ENCODE measurements around the gene PAIP1.
A peak's percentile ranks its signal among the peaks of the same experiment; 100 is the strongest.

The PAIP1 gene

GRCh38 chr5:43556857-43557542, at the start of gene PAIP1:
PAIP1 (minus strand) TSS chr5:43557077; CDS start chr5:43556846, 231 bp downstream.
- H3K27me3 ChIP-seq (ENCODE audit: insufficient read depth, low read length, poor library complexity, severe bottlenecking) = no peaks in the 10 kb centered on the region
- H3K4me1 ChIP-seq (ENCODE audit: insufficient read depth, low read length, poor library complexity, severe bottlenecking) = peaks cover 46% of the 10 kb centered on the region

GRCh38 chr5:43606351-43606750, 49.5 kb upstream of the PAIP1 start:
- peak overlapping the region; percentile 18 for H3K9ac ChIP-seq (ENCODE audit: low read depth, low read length, poor library complexity, severe bottlenecking)
- peaks cover 17% of the 10 kb centered on the region; the same call in 1 of the 2 replicates for H3K36me3 ChIP-seq (ENCODE audit: insufficient read depth, low read length)
- no peaks in the 10 kb centered on the region for H3K9me3 ChIP-seq (ENCODE audit: insufficient read depth, low read depth, low read length)
- H3K27me3 ChIP-seq (ENCODE audit: insufficient read depth, low read length, poor library complexity, severe bottlenecking) = no peaks in the 10 kb centered on the region
- H2AFZ ChIP-seq (ENCODE audit: low read length) = no peak overlapping the region
- H3K9me2 ChIP-seq (replicated peaks; ENCODE audit: low read depth, low read length) = no peaks in the 10 kb centered on the region
- peak overlapping the region; percentile 84 for H3K4me2 ChIP-seq (ENCODE audit: low read depth, low read length, poor library complexity, severe bottlenecking)
- TF ChIP-seq EZH2phosphoT487 (IDR thresholded peaks at IDR 0.05; ENCODE audit: borderline replicate concordance) (no peak), CTCF (conservative IDR thresholded peaks at IDR 0.05; ENCODE audit: low read length) (no peak)
- peak overlapping the region; percentile 41 for H3K4me3 ChIP-seq (ENCODE audit: low read length, poor library complexity, severe bottlenecking)
- H3K79me2 ChIP-seq (ENCODE audit: insufficient read depth, low read length) = peaks cover 93% of the 10 kb centered on the region
- peaks cover 24% of the 10 kb centered on the region for H4K20me1 ChIP-seq (ENCODE audit: insufficient read depth, low read length, poor library complexity, severe bottlenecking)
- H3F3A ChIP-seq (ENCODE audit: low read depth) = no peaks in the 10 kb centered on the region
- peaks cover 44% of the 10 kb centered on the region for H3K4me1 ChIP-seq (ENCODE audit: insufficient read depth, low read length, poor library complexity, severe bottlenecking)

More at GRCh38 chr5:43556857-43557542, at the start of gene PAIP1:
- peak within 1 kb of the TSS; percentile 100 for H3K4me3 ChIP-seq (ENCODE audit: low read length, poor library complexity, severe bottlenecking)
- peaks cover 5% of the 10 kb centered on the region for H3K36me3 ChIP-seq (ENCODE audit: insufficient read depth, low read length)
- TF ChIP-seq CTCF (conservative IDR thresholded peaks at IDR 0.05; ENCODE audit: low read length) (peak; percentile 64), EZH2phosphoT487 (IDR thresholded peaks at IDR 0.05; ENCODE audit: borderline replicate concordance) (no peak)
- peak within 1 kb of the TSS; percentile 98 for H3K4me2 ChIP-seq (ENCODE audit: low read depth, low read length, poor library complexity, severe bottlenecking)
- no peaks in the 10 kb centered on the region for H3K9me3 ChIP-seq (ENCODE audit: insufficient read depth, low read depth, low read length)
- H3K79me2 ChIP-seq (ENCODE audit: insufficient read depth, low read length) = peaks cover 45% of the 10 kb centered on the region
- H2AFZ ChIP-seq (ENCODE audit: low read length) = peak within 1 kb of the TSS; percentile 98
- H3K9me2 ChIP-seq (replicated peaks; ENCODE audit: low read depth, low read length) = no peaks in the 10 kb centered on the region
- H3K9ac ChIP-seq (ENCODE audit: low read depth, low read length, poor library complexity, severe bottlenecking) = peak within 1 kb of the TSS; percentile 97
- no peaks in the 10 kb centered on the region for H3F3A ChIP-seq (ENCODE audit: low read depth)
- H4K20me1 ChIP-seq (ENCODE audit: insufficient read depth, low read length, poor library complexity, severe bottlenecking) = peaks cover 36% of the 10 kb centered on the region

GRCh38 chr5:43604699-43605098, 47.8 kb upstream of the PAIP1 start:
- Histone ChIP-seq H3K9me2 (replicated peaks; ENCODE audit: low read depth, low read length) (no peaks in the 10 kb centered on the region), H3K9ac (ENCODE audit: low read depth, low read length, poor library complexity, severe bottlenecking) (peak overlapping the region; percentile 97), H3K36me3 (ENCODE audit: insufficient read depth, low read length) (peaks cover 4% of the 10 kb centered on the region; the same call in 1 of the 2 replicates), H3K4me3 (ENCODE audit: low read length, poor library complexity, severe bottlenecking) (peak overlapping the region; percentile 93), H3K9me3 (ENCODE audit: insufficient read depth, low read depth, low read length) (no peaks in the 10 kb centered on the region), H4K20me1 (ENCODE audit: insufficient read depth, low read length, poor library complexity, severe bottlenecking) (peaks cover 18% of the 10 kb centered on the region), H3K79me2 (ENCODE audit: insufficient read depth, low read length) (peaks cover 96% of the 10 kb centered on the region), H3K4me2 (ENCODE audit: low read depth, low read length, poor library complexity, severe bottlenecking) (peak overlapping the region; percentile 84), H3K27me3 (ENCODE audit: insufficient read depth, low read length, poor library complexity, severe bottlenecking) (no peaks in the 10 kb centered on the region), H2AFZ (ENCODE audit: low read length) (no peak overlapping the region), H3F3A (ENCODE audit: low read depth) (no peaks in the 10 kb centered on the region), H3K4me1 (ENCODE audit: insufficient read depth, low read length, poor library complexity, severe bottlenecking) (peaks cover 55% of the 10 kb centered on the region)
- TF ChIP-seq CTCF (conservative IDR thresholded peaks at IDR 0.05; ENCODE audit: low read length) (no peak), EZH2phosphoT487 (IDR thresholded peaks at IDR 0.05; ENCODE audit: borderline replicate concordance) (no peak)
